SHP77 treated with DMSO at 0.1 percent for 48 hours (cell line): Measurements from ENCODE around the gene CKM.
"Not testable (repeated sequence)": the region's sequence is repeated elsewhere in the genome, so short reads cannot be mapped to it uniquely, and the experiment has no call there.

Experiments
- DNase-seq: peaks from one replicate; lab custom pipeline; 2025; lab: John Stamatoyannopoulos, UW

CKM gene

DNA sequence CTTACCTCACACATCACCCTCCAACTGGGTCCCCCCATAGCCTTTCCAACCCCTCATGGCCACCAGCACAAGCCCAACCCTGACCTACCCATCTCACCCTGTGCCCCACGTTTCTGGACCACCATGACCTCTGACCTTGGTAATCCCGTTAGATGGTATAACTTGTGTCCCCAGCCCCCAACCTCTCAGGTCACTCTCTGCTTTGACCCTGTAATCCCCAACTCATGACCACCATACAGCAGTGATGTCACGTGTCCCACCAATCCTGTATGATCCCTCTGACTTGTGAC, 26.4 kb upstream of the CKM start:
- DNase-seq = no peak

DNA sequence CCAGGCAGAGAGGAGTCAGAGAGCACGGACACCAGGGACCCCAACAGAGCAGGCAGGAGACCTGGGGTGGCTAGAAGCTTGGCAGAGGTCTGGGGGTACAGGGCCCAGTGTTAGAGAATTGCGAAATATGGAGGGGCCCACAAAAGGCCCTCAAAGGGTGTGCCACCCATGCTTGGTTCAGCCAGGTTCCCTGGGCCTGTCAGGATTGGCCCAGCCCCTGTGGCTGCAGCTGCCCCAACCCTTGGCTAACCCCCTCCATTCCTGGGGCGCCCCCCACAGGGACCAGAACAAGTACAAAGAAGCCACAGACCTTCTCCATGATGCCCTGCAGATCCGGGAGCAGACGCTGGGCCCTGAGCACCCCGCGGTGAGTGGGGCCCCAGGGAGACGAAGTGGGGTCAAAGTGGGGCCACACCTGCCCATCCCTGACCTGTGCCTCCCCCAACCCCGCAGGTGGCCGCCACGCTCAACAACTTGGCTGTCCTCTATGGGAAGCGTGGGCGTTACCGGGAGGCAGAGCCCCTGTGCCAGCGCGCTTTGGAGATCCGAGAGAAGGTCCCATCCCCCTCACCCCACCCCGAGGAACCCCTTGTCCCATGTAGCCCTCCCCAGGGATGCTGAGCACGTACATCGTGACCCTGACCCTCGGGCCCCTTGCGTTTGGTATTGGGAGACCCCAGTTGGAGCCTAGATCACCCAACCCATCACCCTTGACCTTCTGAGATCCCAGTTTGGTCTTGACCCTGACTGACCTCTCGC, 25.9 kb upstream of the CKM start:
- no peak for DNase-seq

- DNase-seq = no peak
Observed at GRCh38 chr19:45347570-45348366, 25.1 kb upstream of the CKM start.

- DNase-seq = peak; percentile 4
Observed at GRCh38 chr19:45346449-45346848, 23.8 kb upstream of the CKM start.

GRCh38 chr19:45345506-45345860, 22.8 kb upstream of the CKM start:
- no peak for DNase-seq

DNA sequence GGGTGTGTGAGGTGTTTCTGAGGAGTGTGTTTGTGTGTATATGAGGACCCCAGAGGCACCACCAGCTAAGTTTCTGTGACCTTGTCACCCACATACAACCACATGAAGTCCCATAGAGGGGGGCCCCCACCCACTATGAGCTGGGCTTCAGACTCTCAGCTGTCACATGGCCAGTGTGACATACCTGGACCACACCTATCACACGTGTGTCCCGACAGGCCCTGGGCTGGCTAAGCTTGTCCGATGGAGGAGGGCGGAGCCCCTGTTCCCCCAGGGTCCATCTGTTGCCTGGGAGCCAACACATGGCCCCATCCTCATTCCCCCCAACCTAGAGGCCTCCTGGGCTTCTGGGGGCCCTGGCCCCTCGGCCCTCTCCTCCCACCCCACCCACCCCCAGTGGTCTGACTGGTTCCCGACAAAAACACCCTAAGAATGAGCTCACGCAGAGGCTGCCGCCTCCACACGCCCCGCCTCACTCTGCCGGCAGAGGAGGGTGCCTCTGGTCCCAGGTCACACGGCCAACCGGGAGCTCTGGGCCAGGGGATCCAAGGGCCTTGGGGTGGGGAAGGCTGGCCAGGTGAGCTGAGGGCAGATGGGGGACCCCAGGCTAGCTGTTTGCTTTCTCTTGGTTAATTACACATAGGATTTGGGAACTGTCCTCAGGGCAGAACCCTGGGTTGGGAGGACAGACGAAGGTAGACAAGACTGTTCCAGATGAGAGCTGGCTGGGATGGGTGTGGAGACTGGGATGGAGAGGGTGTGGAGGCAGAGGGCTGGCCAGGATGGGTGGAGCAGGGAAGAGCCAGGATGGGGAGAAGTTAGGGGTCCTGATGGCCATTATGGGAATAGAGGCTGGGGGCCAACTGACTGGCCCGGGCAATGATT, 22.2 kb upstream of the CKM start:
- DNase-seq = no peak

DNA sequence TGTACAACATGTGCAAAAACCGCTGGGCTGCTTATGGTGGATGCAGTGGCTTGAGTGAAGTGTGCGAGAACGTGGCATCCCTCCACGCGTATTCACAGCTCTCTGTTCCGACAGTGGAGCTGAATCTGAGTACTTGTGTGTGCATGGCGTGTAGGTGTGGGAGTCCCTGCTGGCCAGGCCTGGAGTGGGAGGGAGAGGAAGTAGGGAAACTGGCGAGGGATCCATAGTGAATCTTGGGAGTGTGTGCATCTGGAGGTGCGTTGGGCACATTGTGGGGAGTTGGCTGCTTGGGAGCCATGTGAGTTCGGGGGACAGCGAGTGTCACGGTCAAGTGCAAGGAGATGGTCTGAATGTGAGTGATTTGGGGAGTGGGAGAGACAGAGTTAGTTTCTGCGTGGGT, 20.2 kb upstream of the CKM start:
- no peak for DNase-seq

- DNase-seq = no peak
Observed at GRCh38 chr19:45340899-45341453, 18.3 kb upstream of the CKM start.

DNA sequence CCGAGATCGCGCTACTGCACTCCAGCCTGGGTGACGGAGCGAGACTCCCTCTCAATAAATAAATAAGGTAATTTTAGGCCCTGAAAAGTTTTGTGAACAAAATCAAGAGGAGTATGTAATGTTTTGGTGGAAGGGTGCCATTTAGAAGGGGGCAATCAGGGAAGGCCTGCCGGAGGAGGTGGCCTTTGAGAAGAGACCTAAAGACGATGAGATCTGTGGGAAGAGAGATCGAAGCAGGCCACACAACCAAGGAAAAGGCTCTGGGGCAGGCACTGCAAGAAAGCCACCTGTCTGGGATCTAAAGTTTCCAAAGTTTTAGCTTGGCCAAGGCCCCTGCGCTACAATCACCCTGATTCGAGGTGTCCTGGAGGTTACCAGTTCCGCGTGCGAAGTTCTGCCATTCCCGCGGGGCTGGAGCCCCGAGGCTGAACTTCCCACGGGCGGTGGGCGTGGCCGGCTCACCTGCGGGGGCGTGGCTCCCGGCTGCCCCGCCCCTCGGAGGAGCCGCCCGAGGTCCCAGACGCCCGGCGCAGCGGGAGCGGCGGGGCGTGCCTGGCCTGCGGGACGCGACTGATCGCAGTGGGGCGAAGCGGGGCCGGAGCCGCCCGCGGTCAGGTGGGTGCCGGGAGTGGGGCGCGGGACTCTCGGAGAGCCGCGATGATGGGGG, 17.7 kb upstream of the CKM start, which contains the start of gene KLC3:
Gene KLC3 (plus strand): TSS at position 519 of the 667 bp plus-strand sequence. CDS start 4,792 bp downstream, outside the sequence.
- no peak for DNase-seq

GRCh38 chr19:45339629-45340028, 17.0 kb upstream of the CKM start:
- DNase-seq = no peak

DNA sequence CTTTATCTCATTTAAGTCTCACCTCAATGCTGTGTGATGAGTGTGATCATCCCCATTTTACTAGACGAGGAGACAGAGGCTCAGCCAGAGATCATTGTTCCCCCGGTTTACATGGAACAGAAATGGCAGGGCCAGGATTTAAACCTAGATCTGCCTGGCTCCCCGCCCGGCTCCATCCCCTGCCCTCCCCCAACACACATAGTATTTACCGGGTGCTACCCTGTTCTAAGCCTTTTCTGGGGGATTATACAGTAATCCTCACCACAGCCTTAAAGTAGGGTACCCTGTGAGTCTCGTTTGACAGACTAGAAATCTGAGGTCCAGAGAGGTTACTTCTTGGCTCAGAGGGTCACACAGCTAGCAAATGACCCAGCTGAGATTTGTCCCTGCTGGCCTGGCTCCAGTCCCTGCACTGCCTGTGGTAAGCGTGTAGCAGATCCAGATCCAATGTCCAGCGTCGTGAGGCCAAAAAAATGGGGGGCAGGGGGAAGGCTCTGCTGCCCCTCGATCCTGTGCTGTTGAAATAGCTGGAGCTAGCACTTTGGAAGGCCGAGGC, 14.1 kb upstream of the CKM start:
- DNase-seq = no peak

DNA sequence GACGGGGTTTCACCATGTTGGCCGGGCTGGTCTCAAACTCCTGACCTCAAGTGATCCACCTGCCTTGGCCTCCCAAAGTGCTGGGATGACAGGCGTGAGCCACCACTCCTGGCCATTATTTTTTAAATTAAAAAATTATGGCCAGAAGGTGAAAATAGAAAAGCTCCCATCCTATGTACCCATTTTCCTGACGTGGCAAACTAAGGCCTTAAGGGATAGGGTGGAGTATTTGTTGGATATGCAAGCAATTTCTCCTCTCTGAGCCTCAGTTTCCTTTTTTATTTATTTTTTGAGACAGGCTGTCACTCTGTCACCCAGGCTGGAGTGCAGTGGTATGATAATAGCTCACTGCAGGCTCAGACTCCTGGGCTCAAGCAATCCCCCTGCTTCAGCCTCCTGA, 12.2 kb upstream of the CKM start:
- not testable (repeated sequence) for DNase-seq

DNA sequence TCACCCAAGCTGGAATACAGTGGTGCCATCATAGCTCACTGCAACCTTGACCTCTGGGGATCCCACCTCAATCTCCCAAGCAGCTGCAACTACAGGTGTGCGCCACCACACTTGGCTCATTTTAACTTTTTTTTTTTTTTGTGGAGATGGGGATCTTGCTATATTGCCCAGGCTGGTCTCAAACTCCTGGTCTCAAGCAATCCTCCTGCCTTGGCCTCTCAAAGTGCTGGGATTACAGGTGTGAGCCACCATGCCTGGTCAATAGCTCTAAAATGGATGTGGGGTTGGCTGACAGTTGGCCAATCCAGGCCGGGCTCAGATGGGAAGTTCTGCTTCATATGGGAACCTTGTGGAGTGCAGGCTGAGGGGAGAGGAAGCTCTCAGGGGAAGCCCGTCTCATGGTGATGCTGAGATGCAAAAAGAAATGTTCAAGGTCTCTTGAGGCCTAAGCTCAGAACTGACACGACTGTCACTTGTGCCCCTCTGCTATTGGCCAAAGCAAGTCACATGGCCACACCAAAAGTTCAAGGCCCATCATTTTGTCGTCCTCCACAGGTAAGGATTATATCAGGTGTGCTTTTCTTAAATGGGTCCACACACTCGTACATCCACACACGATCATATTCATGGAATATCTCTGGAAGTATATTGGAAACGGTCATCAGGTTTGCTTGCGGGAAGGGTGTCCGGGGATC, 11.1 kb upstream of the CKM start:
- DNase-seq = no peak

- DNase-seq = peak; percentile 37
Observed at GRCh38 chr19:45331411-45331810, 8.7 kb upstream of the CKM start.

- DNase-seq = no peak
Observed at GRCh38 chr19:45327404-45328143, 4.9 kb upstream of the CKM start.

DNA sequence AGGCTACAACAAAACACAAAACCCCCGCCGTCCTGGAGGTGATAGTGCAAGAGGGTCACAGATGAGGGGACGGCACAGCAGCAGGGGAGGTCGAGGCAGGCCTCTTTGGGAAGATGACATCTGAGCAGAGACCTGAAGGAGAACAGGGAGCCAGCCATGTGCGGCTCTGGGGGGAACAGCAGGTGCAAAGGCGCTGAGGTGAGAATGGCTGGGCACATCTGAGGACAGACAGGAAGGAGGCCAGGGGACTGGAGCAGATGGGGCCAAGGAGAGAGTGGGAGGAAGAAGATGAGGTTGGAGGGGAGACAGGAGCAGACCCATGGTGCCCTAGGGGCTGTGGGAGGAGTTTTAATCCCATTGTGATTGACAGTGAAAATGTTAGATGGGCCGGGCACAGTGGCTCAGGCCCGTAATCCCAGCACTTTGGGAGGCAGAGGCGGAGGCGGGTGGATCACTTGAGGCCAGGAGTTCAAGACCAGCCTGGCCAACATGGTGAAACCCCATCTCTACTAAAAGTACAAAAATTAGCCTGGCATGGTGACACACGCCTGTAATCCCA, 1.8 kb upstream of the CKM start:
- no peak for DNase-seq

DNA sequence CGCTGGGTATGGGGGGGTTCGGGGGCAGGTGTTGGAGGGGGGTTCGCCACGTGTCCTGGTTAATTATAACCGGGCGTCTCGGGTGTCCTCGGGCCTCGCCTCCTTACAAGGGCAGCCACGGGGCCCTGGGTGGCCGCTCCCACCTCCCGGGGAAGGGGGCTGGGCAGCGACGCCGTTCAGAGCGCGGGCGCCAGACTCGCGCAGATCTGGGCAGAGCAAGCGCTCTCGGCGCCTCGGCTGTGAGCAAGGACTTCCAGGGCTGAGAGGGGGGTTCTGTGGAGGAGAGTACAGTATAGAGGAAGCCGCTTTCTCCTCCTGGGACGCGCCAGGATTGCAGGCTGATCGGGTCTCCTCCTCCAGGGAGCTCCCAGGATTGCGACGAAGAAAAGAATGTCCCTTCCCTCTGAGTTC, 1.0 kb upstream of the CKM start:
- DNase-seq = no peak

GRCh38 chr19:45322311-45322710, 364 bp downstream of the CKM start:
- peak; percentile 50 for DNase-seq

- peak; percentile 16 for DNase-seq
Observed at GRCh38 chr19:45321848-45322247, 827 bp downstream of the CKM start.
